ENCODE data around the gene FRMD3.

DNA sequence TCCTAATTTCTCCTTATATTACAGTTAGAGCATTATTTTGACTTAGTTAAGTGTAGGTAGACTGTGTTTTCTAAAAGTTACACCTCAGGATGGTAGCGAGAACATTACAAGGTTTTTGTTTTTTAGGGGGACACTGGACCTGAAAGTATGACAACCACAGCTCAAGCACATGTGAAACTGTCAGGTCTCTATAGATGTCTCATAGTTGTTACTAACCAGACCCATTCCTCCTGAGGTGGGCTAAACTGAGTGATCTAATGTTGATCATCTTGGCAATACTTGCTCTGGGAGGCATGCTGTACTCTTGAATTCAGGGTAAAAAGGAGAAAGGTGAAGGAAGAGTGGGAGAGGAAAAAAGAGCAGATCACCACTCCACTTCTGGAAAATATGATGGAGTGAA is 278.6 kb downstream of the FRMD3 start:
- TF ChIP-seq, protein P1, sequence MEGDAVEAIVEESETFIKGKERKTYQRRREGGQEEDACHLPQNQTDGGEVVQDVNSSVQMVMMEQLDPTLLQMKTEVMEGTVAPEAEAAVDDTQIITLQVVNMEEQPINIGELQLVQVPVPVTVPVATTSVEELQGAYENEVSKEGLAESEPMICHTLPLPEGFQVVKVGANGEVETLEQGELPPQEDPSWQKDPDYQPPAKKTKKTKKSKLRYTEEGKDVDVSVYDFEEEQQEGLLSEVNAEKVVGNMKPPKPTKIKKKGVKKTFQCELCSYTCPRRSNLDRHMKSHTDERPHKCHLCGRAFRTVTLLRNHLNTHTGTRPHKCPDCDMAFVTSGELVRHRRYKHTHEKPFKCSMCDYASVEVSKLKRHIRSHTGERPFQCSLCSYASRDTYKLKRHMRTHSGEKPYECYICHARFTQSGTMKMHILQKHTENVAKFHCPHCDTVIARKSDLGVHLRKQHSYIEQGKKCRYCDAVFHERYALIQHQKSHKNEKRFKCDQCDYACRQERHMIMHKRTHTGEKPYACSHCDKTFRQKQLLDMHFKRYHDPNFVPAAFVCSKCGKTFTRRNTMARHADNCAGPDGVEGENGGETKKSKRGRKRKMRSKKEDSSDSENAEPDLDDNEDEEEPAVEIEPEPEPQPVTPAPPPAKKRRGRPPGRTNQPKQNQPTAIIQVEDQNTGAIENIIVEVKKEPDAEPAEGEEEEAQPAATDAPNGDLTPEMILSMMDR (IDR thresholded peaks at IDR 0.05): no peak
- TF ChIP-seq POLR2AphosphoS5 (IDR thresholded peaks at IDR 0.05; ENCODE audit: low read depth, low read length) (no peak), SIN3A (IDR thresholded peaks at IDR 0.05; ENCODE audit: borderline replicate concordance, insufficient read depth, low read depth, low read length) (no peak), TCF7L2 (IDR thresholded peaks at IDR 0.05; ENCODE audit: low read depth, low read length) (no peak)
- TF ChIP-seq, protein P2, sequence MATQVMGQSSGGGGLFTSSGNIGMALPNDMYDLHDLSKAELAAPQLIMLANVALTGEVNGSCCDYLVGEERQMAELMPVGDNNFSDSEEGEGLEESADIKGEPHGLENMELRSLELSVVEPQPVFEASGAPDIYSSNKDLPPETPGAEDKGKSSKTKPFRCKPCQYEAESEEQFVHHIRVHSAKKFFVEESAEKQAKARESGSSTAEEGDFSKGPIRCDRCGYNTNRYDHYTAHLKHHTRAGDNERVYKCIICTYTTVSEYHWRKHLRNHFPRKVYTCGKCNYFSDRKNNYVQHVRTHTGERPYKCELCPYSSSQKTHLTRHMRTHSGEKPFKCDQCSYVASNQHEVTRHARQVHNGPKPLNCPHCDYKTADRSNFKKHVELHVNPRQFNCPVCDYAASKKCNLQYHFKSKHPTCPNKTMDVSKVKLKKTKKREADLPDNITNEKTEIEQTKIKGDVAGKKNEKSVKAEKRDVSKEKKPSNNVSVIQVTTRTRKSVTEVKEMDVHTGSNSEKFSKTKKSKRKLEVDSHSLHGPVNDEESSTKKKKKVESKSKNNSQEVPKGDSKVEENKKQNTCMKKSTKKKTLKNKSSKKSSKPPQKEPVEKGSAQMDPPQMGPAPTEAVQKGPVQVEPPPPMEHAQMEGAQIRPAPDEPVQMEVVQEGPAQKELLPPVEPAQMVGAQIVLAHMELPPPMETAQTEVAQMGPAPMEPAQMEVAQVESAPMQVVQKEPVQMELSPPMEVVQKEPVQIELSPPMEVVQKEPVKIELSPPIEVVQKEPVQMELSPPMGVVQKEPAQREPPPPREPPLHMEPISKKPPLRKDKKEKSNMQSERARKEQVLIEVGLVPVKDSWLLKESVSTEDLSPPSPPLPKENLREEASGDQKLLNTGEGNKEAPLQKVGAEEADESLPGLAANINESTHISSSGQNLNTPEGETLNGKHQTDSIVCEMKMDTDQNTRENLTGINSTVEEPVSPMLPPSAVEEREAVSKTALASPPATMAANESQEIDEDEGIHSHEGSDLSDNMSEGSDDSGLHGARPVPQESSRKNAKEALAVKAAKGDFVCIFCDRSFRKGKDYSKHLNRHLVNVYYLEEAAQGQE (IDR thresholded peaks at IDR 0.05; ENCODE audit: insufficient read depth in 1 of 2, low read depth in 2 of 2, low read length in 1 of 2): no peak

Data from Panc1 (cell line).